T47D (cell line): ENCODE data around the gene SEMA6B.
A peak's percentile ranks its signal among the peaks of the same experiment; 100 is the strongest.
"Not testable (repeated sequence)": the region's sequence is repeated elsewhere in the genome, so short reads cannot be mapped to it uniquely, and the experiment has no call there.

ENCODE experiments used
- DNase-seq, 2 experiments: peaks; one replicate each; pipeline versions ENCODE4 v3.0.0 to v3.0.0-alpha.2; 2011 to 2012; ENCODE audit warnings: low read depth in 1 of 2, low spot score in 1 of 2
- JUND ChIP-seq: IDR thresholded peaks from 2 replicates; pipeline ENCODE4 v1.6.1; 2012; ENCODE audit warnings: low read depth
- in situ Hi-C: cut with HindIII; loops from 2 replicates; pipeline ENCODE4 v1.10.0; 2016; ENCODE audit warnings: low sequenced_read_pairs, low pct_unique_long_range_greater_than_20kb

Gene SEMA6B

DNA sequence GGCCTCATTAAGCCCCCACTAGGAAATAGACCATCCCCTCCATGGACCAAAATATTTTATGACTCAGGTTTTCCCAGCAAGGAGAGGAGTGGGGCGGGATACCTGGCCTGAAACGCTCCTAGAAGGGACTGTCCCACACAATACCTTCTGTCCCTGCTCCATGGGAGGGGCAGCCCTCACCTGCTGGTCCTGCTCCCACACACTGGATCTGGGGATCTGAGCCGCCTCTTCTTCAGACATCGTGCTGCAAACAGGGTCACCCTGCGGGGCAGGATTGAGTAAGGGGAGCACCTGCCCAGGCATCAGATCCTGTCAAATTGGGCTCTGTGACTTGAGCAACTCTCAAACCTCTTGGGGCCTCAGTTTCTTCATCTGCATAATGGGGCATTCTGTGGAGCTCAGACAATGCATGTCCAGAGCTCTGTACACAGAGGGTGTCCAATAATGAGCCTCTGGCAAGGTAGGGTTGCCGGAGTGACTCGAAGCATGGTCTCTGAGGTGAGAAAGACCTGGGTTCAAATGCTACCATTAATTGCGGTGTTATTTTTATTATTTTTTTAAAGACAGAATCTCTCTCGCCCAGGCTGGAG lies 25.6 kb downstream of the SEMA6B start:
- no peak for DNase-seq
- no peak for TF ChIP-seq JUND
- in situ Hi-C loops: no loop called here

DNA sequence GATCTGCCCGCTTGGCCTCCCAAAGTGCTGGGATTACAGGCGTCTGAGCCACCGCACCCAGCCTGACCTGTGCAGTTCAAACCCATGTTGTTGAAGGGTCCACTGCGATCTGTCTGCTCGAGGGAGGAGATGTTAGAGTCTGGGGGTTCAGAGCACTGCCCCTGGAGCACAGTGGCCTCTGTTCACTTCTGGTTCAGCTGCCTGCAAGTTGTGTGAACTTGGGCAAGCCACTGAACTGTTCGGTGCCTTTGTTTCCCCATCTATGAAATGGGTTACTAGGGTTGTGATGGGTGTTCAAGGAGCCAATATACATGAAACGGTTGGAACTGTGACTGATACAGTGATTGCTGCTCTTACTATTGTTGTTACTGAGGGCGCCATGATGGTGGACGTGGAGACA lies 26.1 kb downstream of the SEMA6B start:
- in situ Hi-C loops: no loop called here
- no peak for TF ChIP-seq JUND
- no peak for DNase-seq

DNA sequence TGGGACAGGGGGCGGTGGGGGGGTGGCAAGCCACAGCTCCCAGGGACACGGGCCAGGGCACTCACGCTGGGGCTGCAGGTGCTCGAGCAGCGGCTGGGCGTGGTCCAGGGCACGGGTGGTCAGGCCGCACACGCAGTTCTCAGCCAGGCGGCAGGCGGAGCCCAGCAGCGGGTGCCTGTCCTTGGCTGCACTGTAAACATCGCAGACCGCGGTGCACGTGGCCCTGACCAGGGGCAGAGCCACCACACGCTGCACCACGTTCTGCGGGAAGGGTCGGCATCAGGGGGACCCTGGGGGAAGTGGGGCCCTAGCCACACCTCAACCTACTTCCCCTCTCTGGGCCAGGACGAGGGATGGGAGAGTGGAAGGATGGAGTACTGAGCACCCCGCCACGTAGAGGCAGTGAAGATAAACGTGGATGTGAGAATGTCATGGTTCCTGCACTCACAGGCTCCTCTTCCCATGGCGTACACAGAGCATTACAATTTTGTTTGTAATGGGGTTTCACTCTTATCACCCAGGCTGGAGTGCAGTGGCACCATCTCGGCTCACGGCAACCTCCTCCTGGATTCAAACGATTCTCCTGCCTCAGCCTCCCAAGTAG lies 27.8 kb downstream of the SEMA6B start:
- DNase-seq: no peak
- in situ Hi-C loops: no loop called here
- no peak for TF ChIP-seq JUND

DNA sequence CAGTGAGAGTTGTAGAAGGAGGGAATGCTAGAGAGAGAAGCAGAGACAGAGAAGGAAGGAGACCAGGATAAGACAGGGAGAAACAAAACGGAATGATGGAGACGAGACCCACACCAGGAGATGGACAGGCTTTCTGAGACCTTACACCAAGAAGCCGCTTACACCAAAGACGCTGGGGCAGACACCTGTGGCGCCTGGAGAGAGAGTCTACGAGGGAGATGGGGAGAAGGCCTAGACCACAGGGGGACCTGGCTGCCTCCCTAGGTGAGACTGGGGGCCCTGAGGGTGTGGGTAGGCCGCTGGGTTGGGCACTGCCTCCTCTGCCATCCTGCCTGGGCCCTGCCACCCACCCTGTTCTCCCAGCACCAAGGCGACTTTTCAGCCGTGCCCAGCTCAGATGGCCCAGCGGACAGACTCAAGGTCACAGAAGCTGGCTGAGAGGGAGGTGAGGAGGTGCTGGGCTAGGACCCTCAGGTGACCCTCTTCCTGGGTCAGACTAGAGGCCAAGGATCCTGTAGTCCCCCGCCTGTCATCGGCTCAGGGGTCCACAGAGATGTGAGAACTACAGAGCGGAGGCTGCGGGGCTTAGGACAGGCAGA lies 29.5 kb downstream of the SEMA6B start:
- in situ Hi-C loops: no loop called here
- DNase-seq: no peak
- no peak for TF ChIP-seq JUND

DNA sequence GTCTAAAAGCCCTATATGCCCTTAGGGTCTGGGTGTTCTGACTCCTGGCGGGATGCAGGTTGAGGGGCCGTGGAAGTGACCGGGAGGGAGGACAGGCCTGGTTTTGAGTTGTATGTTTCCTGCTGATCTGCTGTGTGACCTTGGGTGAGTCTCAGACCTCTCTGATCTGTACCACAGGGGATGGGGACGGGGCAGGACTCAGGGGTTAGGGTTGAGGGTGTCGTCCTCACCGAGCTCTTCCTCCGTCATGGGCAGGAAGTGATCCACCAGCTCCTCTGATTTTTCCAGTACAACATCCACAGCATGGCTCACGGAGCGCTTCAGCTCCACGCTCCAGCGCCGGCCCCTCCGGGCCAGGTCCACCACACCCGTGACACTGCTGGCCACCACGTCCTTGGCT lies 30.6 kb downstream of the SEMA6B start:
- no peak for TF ChIP-seq JUND
- in situ Hi-C loops: no loop called here
- DNase-seq: no peak

- DNase-seq, in situ Hi-C loops: not testable (repeated sequence)
Observed at GRCh38 chr19:4527377-4527776, 32.1 kb downstream of the SEMA6B start.

DNA sequence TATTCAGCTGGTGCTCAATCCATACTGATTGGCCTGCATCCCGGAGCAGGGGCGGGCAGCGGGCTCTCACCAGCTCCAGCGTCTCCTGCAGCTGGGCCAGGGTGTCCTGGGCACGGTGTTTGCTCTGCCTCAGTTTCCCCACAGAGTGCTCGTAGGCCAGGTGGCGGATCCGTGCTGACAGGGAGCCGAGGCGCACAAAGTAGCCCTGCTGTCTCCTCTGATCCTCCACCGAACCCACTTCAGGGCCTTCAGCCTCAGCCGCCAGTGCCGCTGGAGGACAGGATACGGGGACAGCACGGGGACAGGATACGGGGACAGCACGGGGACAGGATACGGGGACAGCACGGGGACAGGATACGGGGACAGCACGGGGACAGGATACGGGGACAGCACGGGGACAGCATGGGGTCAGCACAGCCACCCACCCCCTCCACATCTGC lies 33.9 kb downstream of the SEMA6B start:
- TF ChIP-seq JUND: no peak
- in situ Hi-C loops: no loop called here
- no peak for DNase-seq

- DNase-seq: peak; percentile 43 to 51
- no peak for TF ChIP-seq JUND
- in situ Hi-C loops: no loop called here
Observed at GRCh38 chr19:4524808-4525562, 34.5 kb downstream of the SEMA6B start.

DNA sequence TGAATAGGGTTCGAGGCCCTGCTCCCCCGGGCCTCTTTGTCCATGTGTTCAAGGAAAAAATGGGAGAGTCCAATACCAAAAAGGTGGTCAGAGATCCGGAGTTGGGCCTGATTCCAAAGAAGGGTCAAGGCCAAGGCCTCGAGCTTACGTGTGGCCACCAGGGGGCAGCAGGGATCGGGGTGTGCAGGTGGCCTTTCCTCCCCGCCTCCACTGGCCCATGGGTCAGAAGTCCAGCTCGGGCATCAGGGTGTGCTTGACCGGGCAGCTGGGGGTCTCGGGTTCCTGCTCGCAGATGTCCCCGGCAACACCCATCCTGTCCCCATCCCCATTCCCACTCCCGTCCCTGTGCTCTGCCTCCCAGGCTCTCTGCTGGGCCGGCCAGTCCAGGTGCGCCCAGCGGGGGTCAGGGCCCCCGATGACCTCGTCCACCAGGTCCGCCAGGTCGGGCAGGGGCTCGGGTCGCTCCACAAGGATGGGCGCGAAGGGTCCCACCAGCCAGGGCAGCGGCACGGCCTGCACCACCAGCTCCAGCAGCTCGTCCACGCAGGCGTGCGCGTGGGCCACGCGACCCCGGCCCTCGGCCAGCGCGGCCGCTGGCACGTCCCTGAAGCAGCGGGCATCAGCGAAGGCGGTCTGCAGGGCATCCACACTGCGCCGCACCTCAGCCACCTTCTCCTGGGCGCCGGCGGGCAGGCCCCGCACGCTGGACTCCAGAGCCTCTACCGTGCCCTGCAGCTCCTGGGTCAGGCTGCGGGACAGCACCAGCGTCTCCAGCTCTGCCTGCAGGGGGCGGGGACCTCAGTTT lies 36.0 kb downstream of the SEMA6B start:
- TF ChIP-seq JUND: no peak
- in situ Hi-C loops: no loop called here
- peak; percentile 40 to 53 for DNase-seq

DNA sequence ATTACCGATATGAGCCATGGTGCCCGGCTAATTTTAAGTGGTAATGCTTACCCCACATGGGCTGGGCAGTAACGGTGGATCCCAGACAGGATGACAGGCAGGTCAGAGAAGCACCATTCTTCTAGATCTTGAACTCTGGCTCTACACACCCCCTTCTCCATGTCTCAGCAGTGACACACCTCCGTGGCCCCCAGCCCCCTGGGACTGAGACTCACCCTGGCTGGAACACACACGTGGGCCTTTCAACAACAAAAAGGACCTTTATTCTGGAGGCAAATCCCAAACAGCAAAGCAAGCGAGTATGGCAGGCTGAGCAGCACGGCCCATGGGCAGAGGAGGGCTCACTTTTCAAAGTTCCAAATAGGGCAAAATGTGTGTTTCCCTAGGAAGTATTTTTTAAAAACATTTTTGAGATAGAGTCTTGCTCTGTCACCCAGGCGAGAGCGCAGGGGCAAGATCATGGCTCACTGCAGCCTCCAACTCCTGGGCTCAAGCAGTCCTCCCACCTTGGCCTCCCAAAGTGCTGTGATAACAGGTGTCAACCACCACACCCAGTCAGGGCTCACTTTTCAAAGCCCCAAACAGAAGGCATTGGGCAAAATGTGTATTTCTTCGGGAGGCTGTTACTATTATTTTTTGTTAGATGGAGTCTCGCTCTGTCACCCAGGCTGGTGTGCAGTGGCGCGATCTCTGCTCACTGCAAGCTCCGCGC lies 37.0 kb downstream of the SEMA6B start:
- DNase-seq: no peak
- no peak for TF ChIP-seq JUND
- in situ Hi-C loops: no loop called here

GRCh38 chr19:4521888-4522242 lies 37.6 kb downstream of the SEMA6B start:
- in situ Hi-C loops: no loop called here
- no peak for TF ChIP-seq JUND
- no peak for DNase-seq

- no peak for TF ChIP-seq JUND
- in situ Hi-C loops: no loop called here
- no peak for DNase-seq
Observed at GRCh38 chr19:4521170-4521887, 38.2 kb downstream of the SEMA6B start.
